B cell (primary cell): ENCODE data around the gene ARL5B.
"Not testable (repeated sequence)": the region's sequence is repeated elsewhere in the genome, so short reads cannot be mapped to it uniquely, and the experiment has no call there.

Experiments
- CTCF ChIP-seq: fragments of 200-600 bp; IDR thresholded peaks from one replicate; pipeline ENCODE4 v1.8.0; 2022; ENCODE audit warnings: antibody characterized with exemption, mild to moderate bottlenecking
- EZH2 ChIP-seq: IDR thresholded peaks from 2 replicates; pipeline ENCODE4 v1.6.1; 2012; ENCODE audit warnings: borderline replicate concordance, low read depth, mild to moderate bottlenecking, moderate library complexity, low read length; ENCODE audit not compliant: insufficient read depth, poor library complexity, severe bottlenecking

GRCh38 chr10:18623671-18624070 is 35.6 kb upstream of the ARL5B start:
- not testable (repeated sequence) for TF ChIP-seq CTCF, EZH2
